Lower lobe of right lung (tissue), 2 donors: ENCODE data around the gene LRRC59. TPM values are rescaled to one million over a fixed set of nuclear protein-coding genes. Genes with fewer than 3 reads are reported as not detected.

Experiments
- ATAC-seq, 2 donors: fragments of 200-7000 bp; cut with Tn5 transposase; one replicate each; pipeline ENCODE4 v1.9.1; 2020 to 2022; ENCODE audit warnings: mild to moderate bottlenecking in 2 of 2, moderate library complexity in 2 of 2
- DNase-seq: peaks from one replicate; pipeline ENCODE4 v3.0.0-alpha.2; 2020
- H3K27ac ChIP-seq: fragments of 200-600 bp; one replicate; pipeline ENCODE4 v1.8.0; 2022
- H3K27me3 ChIP-seq: fragments of 200-600 bp; one replicate; pipeline ENCODE4 v1.8.0; 2022; ENCODE audit warnings: low read depth
- H3K36me3 ChIP-seq: fragments of 200-600 bp; one replicate; pipeline ENCODE4 v1.8.0; 2022; ENCODE audit warnings: mild to moderate bottlenecking
- H3K4me1 ChIP-seq: fragments of 200-600 bp; one replicate; pipeline ENCODE4 v1.8.0; 2022
- H3K4me3 ChIP-seq: fragments of 200-600 bp; one replicate; pipeline ENCODE4 v1.8.0; 2022; ENCODE audit warnings: mild to moderate bottlenecking
- H3K9me3 ChIP-seq: fragments of 200-600 bp; one replicate; pipeline ENCODE4 v1.8.0; 2022
- CTCF ChIP-seq: fragments of 200-600 bp; IDR thresholded peaks from one replicate; pipeline ENCODE4 v1.8.0; 2022; ENCODE audit warnings: antibody characterized with exemption, mild to moderate bottlenecking
- intact Hi-C: fragments of 100-400 bp; cut with DNase I; formaldehyde crosslinking; loops from one replicate; pipeline ENCODE4 v1.11.0; 2022
- long read RNA-seq: library from polyadenylated mRNA; unstranded; transcript quantifications from one replicate; pipeline ENCODE4 v2.0.0, GENCODE V29; 2021
- total RNA-seq: library from RNA; stranded (reverse); fragmentation: NEBNext Ultra II Directional; extraction: Animal tissue kit (Norgen Biotek cat#: 25700); gene quantifications from one replicate; pipeline ENCODE4 v1.2.1, GENCODE V29; 2021
- donor health status: DM: no; HTN: yes; CAD: no; lungs with severe emphysema.

Gene LRRC59
- 55.5 TPM for total RNA-seq
- long read RNA-seq, transcript LRRC59-201 (7 exons, 2,910 nt) = major isoform, 56 of 80 reads
- long read RNA-seq, partial matches to known transcripts = 6 of 80 reads
- long read RNA-seq, other reads (novel, unspliced or antisense) = 18 of 80 reads

GRCh38 chr17:50397111-50397918 lies at the start of gene LRRC59:
Gene LRRC59, minus strand, starts transcription at chr17:50397523. Its CDS starts 206 bp downstream, at chr17:50397317.
- DNase-seq = peak; percentile 94
- ATAC-seq = peak; percentile 98 to 100
- intact Hi-C loops = no loop called here
- Histone ChIP-seq H3K27me3 (no peaks in the 10 kb centered on the region), H3K9me3 (no peaks in the 10 kb centered on the region), H3K4me3 (peak within 1 kb of the TSS; percentile 81), H3K27ac (peak within 1 kb of the TSS; percentile 88), H3K36me3 (peaks cover 29% of the 10 kb centered on the region), H3K4me1 (peaks cover 25% of the 10 kb centered on the region)
- peak; percentile 98 for TF ChIP-seq CTCF

GRCh38 chr17:50445730-50446325 lies 48.5 kb upstream of the LRRC59 start:
- no peak for DNase-seq
- Histone ChIP-seq H3K27me3 (no peaks in the 10 kb centered on the region), H3K36me3 (no peaks in the 10 kb centered on the region), H3K27ac (peak overlapping the region; percentile 80), H3K4me3 (no peak overlapping the region), H3K9me3 (no peaks in the 10 kb centered on the region), H3K4me1 (peaks cover 29% of the 10 kb centered on the region)
- no peak for ATAC-seq
- TF ChIP-seq CTCF = no peak
- intact Hi-C loops = no loop called here

- DNase-seq = no peak
- peak overlapping the region; percentile 80 for H3K27ac ChIP-seq
- TF ChIP-seq CTCF = no peak
These were observed 47.8 kb upstream of the LRRC59 start for GRCh38 chr17:50444841-50445715.

GRCh38 chr17:50443505-50443974 lies 46.2 kb upstream of the LRRC59 start:
- Histone ChIP-seq H3K9me3 (no peaks in the 10 kb centered on the region), H3K36me3 (no peaks in the 10 kb centered on the region), H3K27me3 (no peaks in the 10 kb centered on the region), H3K4me3 (no peak overlapping the region), H3K27ac (peak overlapping the region; percentile 73), H3K4me1 (peaks cover 33% of the 10 kb centered on the region)
- ATAC-seq (peak in 1 of 2 donors; percentile 40), DNase-seq (no peak)
- no peak for TF ChIP-seq CTCF
- intact Hi-C loops = no loop called here

More at GRCh38 chr17:50444841-50445715, 47.8 kb upstream of the LRRC59 start:
- ATAC-seq = no peak
- H3K36me3 ChIP-seq = no peaks in the 10 kb centered on the region
- intact Hi-C loops = no loop called here
- no peak overlapping the region for H3K4me3 ChIP-seq
- no peaks in the 10 kb centered on the region for H3K9me3 ChIP-seq
- H3K4me1 ChIP-seq = peaks cover 33% of the 10 kb centered on the region
- H3K27me3 ChIP-seq = no peaks in the 10 kb centered on the region
